Kidney (tissue), 14 donors: ENCODE data around the gene GTPBP10. TPM values are rescaled to one million over a fixed set of nuclear protein-coding genes. Genes with fewer than 3 reads are reported as not detected.

Source experiments
- DNase-seq, 5 donors: peaks; one replicate each; pipeline ENCODE4 v3.0.0-alpha.2; 2013 to 2020
- FAIRE-seq: peaks from 2 replicates; lab custom pipeline; 2012; peaks lifted over from hg19 to GRCh38; lab: Jason Lieb, UNC
- H3K27ac ChIP-seq, 2 donors: one replicate each; pipeline ENCODE4 v1.7.0; 2013; ENCODE audit warnings: low read depth in 2 of 2, low read length in 2 of 2, inconsistent platforms in 1 of 2
- H3K27me3 ChIP-seq: one replicate; pipeline ENCODE4 v1.7.1; 2013; ENCODE audit warnings: low read length, inconsistent platforms; ENCODE audit not compliant: control insufficient read depth, insufficient read depth
- H3K36me3 ChIP-seq, 3 donors: one replicate each; pipeline versions ENCODE4 v1.7.0 to v1.7.1; 2013; ENCODE audit warnings: low read length in 3 of 3, control low read depth in 1 of 3, inconsistent platforms in 1 of 3; ENCODE audit not compliant: insufficient read depth in 3 of 3, control insufficient read depth in 2 of 3
- H3K4me1 ChIP-seq, 3 donors: one replicate each; pipeline versions ENCODE4 v1.7.0 to v1.7.1; 2013; ENCODE audit warnings: low read length in 3 of 3, inconsistent platforms in 1 of 3, low read depth in 1 of 3; ENCODE audit not compliant: control insufficient read depth in 2 of 3, insufficient read depth in 2 of 3
- H3K4me3 ChIP-seq, 3 donors: one replicate each; pipeline versions ENCODE4 v1.7.0 to v1.8.1; 2013; ENCODE audit warnings: low read length in 3 of 3, control low read depth in 1 of 3, inconsistent platforms in 1 of 3
- H3K9ac ChIP-seq, 3 donors: one replicate each; pipeline versions ENCODE4 v1.7.0 to v1.7.1; 2013; ENCODE audit warnings: low read length in 3 of 3, control low read depth in 1 of 3, inconsistent platforms in 1 of 3
- H3K9me3 ChIP-seq, 3 donors: one replicate each; pipeline versions ENCODE4 v1.7.0 to v1.7.1; 2013; ENCODE audit warnings: low read length in 3 of 3, control low read depth in 1 of 3, inconsistent platforms in 1 of 3; ENCODE audit not compliant: control insufficient read depth in 2 of 3, insufficient read depth in 1 of 3
- CTCF ChIP-seq: IDR thresholded peaks from 3 replicates; pipeline ENCODE4 v1.5.1; 2012; ENCODE audit warnings: mild to moderate bottlenecking, moderate library complexity, borderline replicate concordance; ENCODE audit not compliant: insufficient read depth; ENCODE audit errors: extremely low read depth
- intact Hi-C: fragments of 100-400 bp; cut with DNase I; formaldehyde crosslinking; loops from one replicate; pipeline ENCODE4 v1.11.1; 2022
- polyA plus RNA-seq: library from polyadenylated mRNA; stranded (reverse); fragments of 350-450 nt; fragmentation: Illumina TruSeq; extraction: RNeasy Lipid Tissue Mini Kit (QIAGEN cat#74804); gene quantifications from one replicate; pipeline ENCODE4 v1.2.3, GENCODE V29; 2014; ENCODE audit warnings: low read depth, low replicate concordance; ENCODE audit not compliant: insufficient read depth
- total RNA-seq: library from RNA; stranded (reverse); fragmentation: NEBNext Ultra II Directional; extraction: Animal tissue kit (Norgen Biotek cat#: 25700); gene quantifications from one replicate; pipeline ENCODE4 v1.2.1, GENCODE V29; 2021
- donor health status: control.
- donor health status: control.
- donor health status: control.
- donor health status: control.
- donor health status: control.
- donor health status: DM: yes; HTN: yes; CAD: no.
- donor health status: Normal renal cell carcinoma (clear cell type).

GTPBP10 gene
- total and polyA plus RNA-seq, 2 donors from 2014 or later = 15.2 to 31.8 TPM

- H3K27me3 ChIP-seq = no peaks in the 10 kb centered on the region
- no peak overlapping the region for H3K27ac ChIP-seq
- intact Hi-C loops = no loop called here
- H3K9ac ChIP-seq = no peak overlapping the region
- no peak for FAIRE-seq
- TF ChIP-seq CTCF = no peak
- H3K4me3 ChIP-seq = no peak overlapping the region
- peaks cover 0 to 8% (median 6%) of the 10 kb centered on the region in 3 donors for H3K36me3 ChIP-seq
- no peak for DNase-seq
- H3K4me1 ChIP-seq = peaks cover 0 to 6% (median 4%) of the 10 kb centered on the region in 3 donors
- H3K9me3 ChIP-seq = no peaks in the 10 kb centered on the region
These were observed 5.5 kb downstream of the GTPBP10 start for GRCh38 chr7:90351987-90352386.

- H3K9ac ChIP-seq = no peak overlapping the region
- no peaks in the 10 kb centered on the region for H3K27me3 ChIP-seq
- intact Hi-C loops = no loop called here
- H3K4me1 ChIP-seq = no peaks in the 10 kb centered on the region
- H3K4me3 ChIP-seq = no peak overlapping the region
- H3K36me3 ChIP-seq = peaks cover 14 to 29% (median 16%) of the 10 kb centered on the region in 3 donors
- no peak overlapping the region for H3K27ac ChIP-seq
- FAIRE-seq (no peak), DNase-seq (no peak)
- H3K9me3 ChIP-seq = peaks cover 0 to 3% (median 2%) of the 10 kb centered on the region in 3 donors
- no peak for TF ChIP-seq CTCF
These were observed 36.9 kb downstream of the GTPBP10 start for GRCh38 chr7:90383422-90383821.

GRCh38 chr7:90383861-90384260, 37.3 kb downstream of the GTPBP10 start:
- Histone ChIP-seq H3K4me1 (no peaks in the 10 kb centered on the region), H3K36me3 (peaks cover 14 to 29% (median 16%) of the 10 kb centered on the region in 3 donors), H3K27ac (no peak overlapping the region), H3K4me3 (no peak overlapping the region), H3K9ac (no peak overlapping the region), H3K9me3 (peaks cover 0 to 3% (median 2%) of the 10 kb centered on the region in 3 donors), H3K27me3 (no peaks in the 10 kb centered on the region)
- TF ChIP-seq CTCF = no peak
- DNase-seq = no peak
- FAIRE-seq = no peak
- intact Hi-C loops = no loop called here

- DNase-seq (no peak), FAIRE-seq (no peak)
- Histone ChIP-seq H3K4me3 (no peak overlapping the region), H3K36me3 (peaks cover 12 to 25% (median 14%) of the 10 kb centered on the region in 3 donors), H3K27ac (no peak overlapping the region), H3K4me1 (no peaks in the 10 kb centered on the region), H3K27me3 (no peaks in the 10 kb centered on the region), H3K9me3 (peaks cover 0 to 3% (median 2%) of the 10 kb centered on the region in 3 donors), H3K9ac (no peak overlapping the region)
- no peak for TF ChIP-seq CTCF
- intact Hi-C loops = no loop called here
These were observed 37.9 kb downstream of the GTPBP10 start for GRCh38 chr7:90384433-90384832.
